HL-60 (cell line): ENCODE results near the gene KCNQ1.

Experiments
- DNase-seq, 2 experiments: peaks; one replicate each; pipeline ENCODE4 v3.0.0-alpha.2; 2010 to 2020; ENCODE audit warnings: low read depth in 1 of 2, low spot score in 1 of 2
- H3K27ac ChIP-seq: fragments of 250-450 bp; sonication (Bioruptor Pico); replicated peaks from 2 replicates; pipeline ENCODE4 v1.5.1; 2020; ENCODE audit warnings: mild to moderate bottlenecking, moderate library complexity
- H3K27me3 ChIP-seq: fragments of 250-450 bp; sonication (Bioruptor Pico); 2 replicates; pipeline ENCODE4 v1.5.1; 2021; ENCODE audit warnings: mild to moderate bottlenecking, moderate library complexity; ENCODE audit not compliant: insufficient read depth, poor library complexity, severe bottlenecking
- H3K4me3 ChIP-seq: replicated peaks from 2 replicates; pipeline ENCODE4 v1.5.1; 2011; ENCODE audit warnings: mild to moderate bottlenecking, control low read depth, low read length; ENCODE audit not compliant: insufficient read depth
- GABPA ChIP-seq: IDR thresholded peaks from 2 replicates; pipeline ENCODE4 v1.6.1; 2012; ENCODE audit warnings: low read depth
- POLR2AphosphoS5 ChIP-seq: IDR thresholded peaks from 2 replicates; pipeline ENCODE4 v1.6.1; 2012; ENCODE audit warnings: low read depth
- SPI1 ChIP-seq: IDR thresholded peaks from 2 replicates; pipeline ENCODE4 v1.6.1; 2012; ENCODE audit warnings: low read depth, mild to moderate bottlenecking, borderline replicate concordance
- TF ChIP-seq, protein P1 (sequence below): IDR thresholded peaks from one replicate; pipeline ENCODE4 v1.5.1; 2011; ENCODE audit warnings: low read length, control low read depth, inconsistent platforms; ENCODE audit not compliant: insufficient read depth
- TF ChIP-seq, protein P2 (sequence below): IDR thresholded peaks from 2 replicates; pipeline ENCODE4 v1.6.1; 2012; ENCODE audit warnings: low read depth; ENCODE audit not compliant: insufficient replicate concordance

Gene KCNQ1

DNA sequence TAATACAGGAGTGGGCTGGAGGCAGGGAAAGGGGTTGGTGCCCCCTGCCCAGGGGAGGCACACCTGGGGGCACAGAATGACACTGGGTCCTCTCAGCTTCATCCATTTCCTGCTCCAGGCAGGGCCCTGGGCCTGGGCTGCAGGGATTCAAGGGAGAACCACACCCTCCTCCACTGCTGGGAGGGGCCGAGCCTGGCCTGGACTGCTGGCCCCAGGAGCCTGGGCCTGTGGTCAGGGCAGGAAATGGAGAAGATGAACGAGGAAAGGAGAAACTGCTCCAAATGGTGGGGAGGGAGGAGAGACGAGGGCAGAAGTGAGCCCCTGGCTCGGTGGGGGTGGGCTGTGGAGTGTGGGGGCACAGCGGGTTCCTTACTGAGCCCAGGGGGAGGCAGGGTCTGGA, 293.1 kb downstream of the KCNQ1 start:
- Histone ChIP-seq H3K27me3 (no peaks in the 10 kb centered on the region), H3K4me3 (no peak overlapping the region), H3K27ac (no peak overlapping the region)
- DNase-seq: peak in 1 of 2 experiments; percentile 16
- TF ChIP-seq SPI1 (no peak), POLR2AphosphoS5 (no peak), GABPA (no peak)
- TF ChIP-seq, protein P1, sequence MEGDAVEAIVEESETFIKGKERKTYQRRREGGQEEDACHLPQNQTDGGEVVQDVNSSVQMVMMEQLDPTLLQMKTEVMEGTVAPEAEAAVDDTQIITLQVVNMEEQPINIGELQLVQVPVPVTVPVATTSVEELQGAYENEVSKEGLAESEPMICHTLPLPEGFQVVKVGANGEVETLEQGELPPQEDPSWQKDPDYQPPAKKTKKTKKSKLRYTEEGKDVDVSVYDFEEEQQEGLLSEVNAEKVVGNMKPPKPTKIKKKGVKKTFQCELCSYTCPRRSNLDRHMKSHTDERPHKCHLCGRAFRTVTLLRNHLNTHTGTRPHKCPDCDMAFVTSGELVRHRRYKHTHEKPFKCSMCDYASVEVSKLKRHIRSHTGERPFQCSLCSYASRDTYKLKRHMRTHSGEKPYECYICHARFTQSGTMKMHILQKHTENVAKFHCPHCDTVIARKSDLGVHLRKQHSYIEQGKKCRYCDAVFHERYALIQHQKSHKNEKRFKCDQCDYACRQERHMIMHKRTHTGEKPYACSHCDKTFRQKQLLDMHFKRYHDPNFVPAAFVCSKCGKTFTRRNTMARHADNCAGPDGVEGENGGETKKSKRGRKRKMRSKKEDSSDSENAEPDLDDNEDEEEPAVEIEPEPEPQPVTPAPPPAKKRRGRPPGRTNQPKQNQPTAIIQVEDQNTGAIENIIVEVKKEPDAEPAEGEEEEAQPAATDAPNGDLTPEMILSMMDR: no peak
- TF ChIP-seq, protein P2, sequence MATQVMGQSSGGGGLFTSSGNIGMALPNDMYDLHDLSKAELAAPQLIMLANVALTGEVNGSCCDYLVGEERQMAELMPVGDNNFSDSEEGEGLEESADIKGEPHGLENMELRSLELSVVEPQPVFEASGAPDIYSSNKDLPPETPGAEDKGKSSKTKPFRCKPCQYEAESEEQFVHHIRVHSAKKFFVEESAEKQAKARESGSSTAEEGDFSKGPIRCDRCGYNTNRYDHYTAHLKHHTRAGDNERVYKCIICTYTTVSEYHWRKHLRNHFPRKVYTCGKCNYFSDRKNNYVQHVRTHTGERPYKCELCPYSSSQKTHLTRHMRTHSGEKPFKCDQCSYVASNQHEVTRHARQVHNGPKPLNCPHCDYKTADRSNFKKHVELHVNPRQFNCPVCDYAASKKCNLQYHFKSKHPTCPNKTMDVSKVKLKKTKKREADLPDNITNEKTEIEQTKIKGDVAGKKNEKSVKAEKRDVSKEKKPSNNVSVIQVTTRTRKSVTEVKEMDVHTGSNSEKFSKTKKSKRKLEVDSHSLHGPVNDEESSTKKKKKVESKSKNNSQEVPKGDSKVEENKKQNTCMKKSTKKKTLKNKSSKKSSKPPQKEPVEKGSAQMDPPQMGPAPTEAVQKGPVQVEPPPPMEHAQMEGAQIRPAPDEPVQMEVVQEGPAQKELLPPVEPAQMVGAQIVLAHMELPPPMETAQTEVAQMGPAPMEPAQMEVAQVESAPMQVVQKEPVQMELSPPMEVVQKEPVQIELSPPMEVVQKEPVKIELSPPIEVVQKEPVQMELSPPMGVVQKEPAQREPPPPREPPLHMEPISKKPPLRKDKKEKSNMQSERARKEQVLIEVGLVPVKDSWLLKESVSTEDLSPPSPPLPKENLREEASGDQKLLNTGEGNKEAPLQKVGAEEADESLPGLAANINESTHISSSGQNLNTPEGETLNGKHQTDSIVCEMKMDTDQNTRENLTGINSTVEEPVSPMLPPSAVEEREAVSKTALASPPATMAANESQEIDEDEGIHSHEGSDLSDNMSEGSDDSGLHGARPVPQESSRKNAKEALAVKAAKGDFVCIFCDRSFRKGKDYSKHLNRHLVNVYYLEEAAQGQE: no peak

DNA sequence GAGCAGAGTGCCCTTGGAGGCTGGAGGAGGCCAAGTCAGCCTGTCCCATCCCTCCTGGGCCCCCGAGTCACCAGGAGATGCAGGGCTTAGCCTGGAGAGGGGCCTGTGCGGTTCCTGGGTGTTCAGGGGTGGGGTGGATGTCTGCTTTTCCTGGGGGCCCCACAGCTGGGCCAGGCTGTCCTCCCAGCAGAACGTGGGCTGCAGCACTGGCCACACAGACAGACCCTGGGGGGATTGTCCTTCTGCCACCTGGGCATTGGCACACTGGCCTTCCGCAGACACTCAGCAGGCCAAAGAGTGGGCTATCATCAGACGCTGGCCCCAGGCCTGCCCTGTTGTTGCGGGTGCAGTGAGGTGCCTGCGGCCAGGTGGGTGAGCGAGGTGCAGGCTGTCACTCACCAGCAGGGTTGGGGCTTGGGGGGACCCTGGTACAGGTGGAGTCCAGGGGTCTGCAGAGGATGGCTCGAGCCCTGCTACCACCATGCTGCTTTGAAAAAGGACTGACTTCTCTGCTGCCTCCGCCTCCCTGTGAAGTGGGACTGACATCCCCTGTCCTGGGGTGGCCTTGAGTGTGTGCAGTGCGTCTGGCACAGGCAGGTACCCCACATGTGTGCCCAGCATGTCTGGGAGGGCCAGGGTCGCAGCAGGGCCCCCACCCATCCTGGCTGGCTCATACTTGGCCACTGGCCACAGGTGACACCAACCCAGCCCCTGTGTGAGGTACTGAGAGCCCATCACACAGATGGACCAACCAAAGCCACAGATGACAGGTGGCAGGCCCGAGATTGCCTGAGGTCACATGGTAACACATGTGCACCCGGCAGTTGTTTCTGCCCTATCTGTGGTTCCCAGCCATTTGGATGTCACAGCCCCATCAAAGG, 294.0 kb downstream of the KCNQ1 start:
- H3K27ac ChIP-seq: no peak overlapping the region
- no peak overlapping the region for H3K4me3 ChIP-seq
- H3K27me3 ChIP-seq: no peaks in the 10 kb centered on the region
- DNase-seq: no peak
- no peak for TF ChIP-seq SPI1
- TF ChIP-seq, protein P1: no peak
- TF ChIP-seq GABPA: no peak
- TF ChIP-seq, protein P2: no peak
- no peak for TF ChIP-seq POLR2AphosphoS5

DNA sequence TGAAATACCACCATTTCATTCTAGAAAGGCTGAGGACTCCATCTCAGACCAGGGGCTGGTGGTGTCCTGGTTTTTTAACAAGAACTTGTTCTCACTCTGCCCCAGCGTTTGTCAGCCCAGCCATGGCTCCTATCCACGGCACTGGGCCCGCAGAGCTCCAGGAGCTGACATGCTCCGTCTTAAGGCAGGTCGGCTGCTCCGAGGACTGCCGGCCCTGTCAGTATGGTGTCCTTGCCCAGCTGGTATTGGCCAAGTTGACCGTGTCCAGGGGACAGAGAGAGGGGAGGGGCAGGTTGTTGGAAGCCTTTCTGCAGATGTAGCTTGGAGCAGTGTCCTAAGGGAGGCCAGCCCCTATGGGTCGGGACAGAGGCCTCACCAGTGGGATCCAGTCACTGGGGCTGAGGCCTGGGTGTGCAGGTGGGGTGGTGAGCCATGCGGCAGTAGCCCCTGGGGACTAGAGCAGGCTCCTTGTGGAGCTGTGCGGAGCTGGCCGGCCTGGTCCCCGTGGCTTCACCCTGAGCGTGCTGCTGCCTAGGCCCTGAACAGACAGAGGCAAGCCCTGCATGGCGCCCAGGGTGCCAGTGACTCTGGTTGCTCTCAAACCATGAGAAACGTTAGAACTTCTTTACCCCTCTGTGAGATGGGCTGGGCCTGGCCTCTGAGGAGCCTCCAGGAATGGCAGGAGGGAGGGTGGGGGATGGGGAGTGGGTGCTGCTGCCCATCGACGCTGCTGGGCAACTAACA, 294.9 kb downstream of the KCNQ1 start:
- no peak overlapping the region for H3K27ac ChIP-seq
- TF ChIP-seq SPI1: no peak
- TF ChIP-seq, protein P2: no peak
- no peak for TF ChIP-seq POLR2AphosphoS5
- TF ChIP-seq, protein P1: no peak
- TF ChIP-seq GABPA: no peak
- no peak for DNase-seq
- no peaks in the 10 kb centered on the region for H3K27me3 ChIP-seq
- H3K4me3 ChIP-seq: no peak overlapping the region
